ENCODE data around the gene ABTB2.
A peak's percentile ranks its signal among the peaks of the same experiment; 100 is the strongest.
"Not testable (repeated sequence)": the region's sequence is repeated elsewhere in the genome, so short reads cannot be mapped to it uniquely, and the experiment has no call there.

The ABTB2 gene

GRCh38 chr11:34246511-34246910 lies 111.3 kb downstream of the ABTB2 start:
- H3K14ac ChIP-seq (ENCODE audit: low read length); H2BK120ac ChIP-seq (ENCODE audit: low read depth, low read length); H3K9ac ChIP-seq (ENCODE audit: low read depth, low read length, poor library complexity); H4K91ac ChIP-seq (ENCODE audit: low read depth, low read length, poor library complexity); H3K4me3 ChIP-seq (ENCODE audit: low read length in 2 of 2); H3K23ac ChIP-seq (ENCODE audit: low read depth, low read length, poor library complexity); H3K4ac ChIP-seq (ENCODE audit: low read length); H2BK5ac ChIP-seq (ENCODE audit: low read length); H3K18ac ChIP-seq (ENCODE audit: low read length); H2BK12ac ChIP-seq (ENCODE audit: low read length); H3K27me3 ChIP-seq (ENCODE audit: control insufficient read depth in 3 of 3, insufficient read depth in 3 of 3, low read depth in 1 of 3, low read length in 3 of 3); H3K79me1 ChIP-seq (ENCODE audit: low read depth, low read length); H3K27ac ChIP-seq (replicated peaks; ENCODE audit: low read length); H3K9me3 ChIP-seq (replicated peaks in 1 of 2; ENCODE audit: control insufficient read depth in 2 of 2, insufficient read depth in 1 of 2, low read depth in 1 of 2, low read length in 2 of 2); H2BK15ac ChIP-seq (ENCODE audit: low read length); H2AK5ac ChIP-seq (ENCODE audit: low read depth, low read length); DNase-seq (ENCODE audit: low spot score); H4K8ac ChIP-seq (ENCODE audit: low read depth, low read length); H3K4me2 ChIP-seq (ENCODE audit: insufficient read depth, low read length, poor library complexity, severe bottlenecking); H3K36me3 ChIP-seq (replicated peaks in 1 of 2; ENCODE audit: control insufficient read depth in 2 of 2, insufficient read depth in 2 of 2, low read length in 2 of 2); H2AFZ ChIP-seq (ENCODE audit: low read length): not testable (repeated sequence)
- peaks cover 11 to 18% of the 10 kb centered on the region in 2 donors for H3K4me1 ChIP-seq (ENCODE audit: control insufficient read depth in 2 of 2, insufficient read depth in 1 of 2, low read depth in 1 of 2, low read length in 2 of 2)
- no CpG with 5 or more reads among the region's 4 CpGs for WGBS, 2 donors (ENCODE audit: extremely low coverage in 2 of 2, insufficient read length in 2 of 2, insufficient replicate concordance in 1 of 2)

GRCh38 chr11:34245041-34245440 lies 112.8 kb downstream of the ABTB2 start:
- no peak overlapping the region for H3K9ac ChIP-seq (ENCODE audit: low read depth, low read length, poor library complexity)
- H3K14ac ChIP-seq (ENCODE audit: low read length), result no peak overlapping the region
- WGBS, 2 donors (ENCODE audit: extremely low coverage in 2 of 2, insufficient read length in 2 of 2, insufficient replicate concordance in 1 of 2), result no CpG with 5 or more reads among the region's 4 CpGs
- no peak for DNase-seq (ENCODE audit: low spot score)
- H2AFZ ChIP-seq (ENCODE audit: low read length), result no peak overlapping the region
- H4K91ac ChIP-seq (ENCODE audit: low read depth, low read length, poor library complexity), result no peak overlapping the region
- no peak overlapping the region for H3K4me2 ChIP-seq (ENCODE audit: insufficient read depth, low read length, poor library complexity, severe bottlenecking)
- H2AK5ac ChIP-seq (ENCODE audit: low read depth, low read length), result peak overlapping the region; percentile 34
- H3K79me1 ChIP-seq (ENCODE audit: low read depth, low read length), result no peaks in the 10 kb centered on the region
- H2BK15ac ChIP-seq (ENCODE audit: low read length), result no peak overlapping the region
- no peak overlapping the region for H3K4me3 ChIP-seq (ENCODE audit: low read length in 2 of 2)
- H2BK12ac ChIP-seq (ENCODE audit: low read length), result no peak overlapping the region
- H2BK5ac ChIP-seq (ENCODE audit: low read length), result peak overlapping the region; percentile 40
- peaks cover 6 to 12% of the 10 kb centered on the region in 2 donors for H3K4me1 ChIP-seq (ENCODE audit: control insufficient read depth in 2 of 2, insufficient read depth in 1 of 2, low read depth in 1 of 2, low read length in 2 of 2)
- no peak overlapping the region for H4K8ac ChIP-seq (ENCODE audit: low read depth, low read length)
- H2BK120ac ChIP-seq (ENCODE audit: low read depth, low read length), result no peak overlapping the region
- H3K27me3 ChIP-seq (ENCODE audit: control insufficient read depth in 3 of 3, insufficient read depth in 3 of 3, low read depth in 1 of 3, low read length in 3 of 3), result no peaks in the 10 kb centered on the region
- H3K27ac ChIP-seq (replicated peaks; ENCODE audit: low read length), result no peak overlapping the region
- H3K18ac ChIP-seq (ENCODE audit: low read length), result no peak overlapping the region
- H3K23ac ChIP-seq (ENCODE audit: low read depth, low read length, poor library complexity), result no peak overlapping the region
- peak overlapping the region; percentile 12 for H3K4ac ChIP-seq (ENCODE audit: low read length)
- H3K36me3 ChIP-seq (replicated peaks in 1 of 2; ENCODE audit: control insufficient read depth in 2 of 2, insufficient read depth in 2 of 2, low read length in 2 of 2), result no peaks in the 10 kb centered on the region
- peaks cover 0 to 5% of the 10 kb centered on the region in 2 donors for H3K9me3 ChIP-seq (replicated peaks in 1 of 2; ENCODE audit: control insufficient read depth in 2 of 2, insufficient read depth in 1 of 2, low read depth in 1 of 2, low read length in 2 of 2)

- Histone ChIP-seq H3K27ac (replicated peaks; ENCODE audit: low read length) (no peak overlapping the region), H3K4me2 (ENCODE audit: insufficient read depth, low read length, poor library complexity, severe bottlenecking) (no peak overlapping the region)
- no CpG with 5 or more reads among the region's 8 CpGs for WGBS, 2 donors (ENCODE audit: extremely low coverage in 2 of 2, insufficient read length in 2 of 2, insufficient replicate concordance in 1 of 2)
Measured at GRCh38 chr11:34243600-34244464, 114.0 kb downstream of the ABTB2 start.

DNA sequence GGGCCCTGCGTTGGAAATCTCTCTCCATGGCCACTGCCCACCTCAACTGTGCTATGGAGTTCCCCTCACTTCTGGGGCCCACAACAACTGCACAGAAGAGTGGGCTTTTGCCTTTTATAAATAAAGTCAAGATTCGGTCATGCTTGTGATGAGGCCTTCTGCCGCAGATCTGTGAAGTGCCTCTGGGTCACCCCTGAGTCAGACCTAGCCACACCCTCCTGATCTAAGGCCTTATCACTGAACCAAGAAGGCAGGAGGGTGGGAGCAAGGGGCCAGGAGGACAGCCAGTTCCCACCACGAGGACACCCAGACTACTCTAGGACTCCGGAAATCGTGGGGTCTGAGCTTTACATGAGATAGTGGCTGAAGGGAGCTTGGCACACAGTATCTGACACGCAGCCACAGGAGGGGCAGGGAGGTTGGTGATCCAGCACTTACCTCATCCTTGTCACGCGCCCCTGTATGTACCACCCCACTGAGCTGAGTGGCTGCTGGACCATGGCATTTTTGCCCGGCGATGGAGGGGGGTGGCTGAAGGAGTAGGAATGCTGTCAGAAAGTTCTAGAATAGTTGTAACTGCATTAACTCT lies 115.7 kb downstream of the ABTB2 start:
- Histone ChIP-seq H3K27me3 (ENCODE audit: control insufficient read depth in 3 of 3, insufficient read depth in 3 of 3, low read depth in 1 of 3, low read length in 3 of 3) (no peaks in the 10 kb centered on the region), H2BK15ac (ENCODE audit: low read length) (no peak overlapping the region), H3K36me3 (replicated peaks in 1 of 2; ENCODE audit: control insufficient read depth in 2 of 2, insufficient read depth in 2 of 2, low read length in 2 of 2) (no peaks in the 10 kb centered on the region), H3K4me3 (ENCODE audit: low read length in 2 of 2) (no peak overlapping the region), H2BK120ac (ENCODE audit: low read depth, low read length) (no peak overlapping the region), H4K91ac (ENCODE audit: low read depth, low read length, poor library complexity) (no peak overlapping the region), H3K18ac (ENCODE audit: low read length) (no peak overlapping the region), H3K9me3 (replicated peaks in 1 of 2; ENCODE audit: control insufficient read depth in 2 of 2, insufficient read depth in 1 of 2, low read depth in 1 of 2, low read length in 2 of 2) (peaks cover 0 to 5% of the 10 kb centered on the region in 2 donors), H2AFZ (ENCODE audit: low read length) (no peak overlapping the region), H2BK12ac (ENCODE audit: low read length) (peak overlapping the region; percentile 8), H2AK5ac (ENCODE audit: low read depth, low read length) (no peak overlapping the region), H4K8ac (ENCODE audit: low read depth, low read length) (no peak overlapping the region), H3K4ac (ENCODE audit: low read length) (no peak overlapping the region), H3K79me1 (ENCODE audit: low read depth, low read length) (no peaks in the 10 kb centered on the region), H3K14ac (ENCODE audit: low read length) (peak overlapping the region; percentile 56), H3K4me1 (ENCODE audit: control insufficient read depth in 2 of 2, insufficient read depth in 1 of 2, low read depth in 1 of 2, low read length in 2 of 2) (peaks cover 6% of the 10 kb centered on the region in 2 donors), H2BK5ac (ENCODE audit: low read length) (no peak overlapping the region), H3K27ac (replicated peaks; ENCODE audit: low read length) (no peak overlapping the region), H3K9ac (ENCODE audit: low read depth, low read length, poor library complexity) (no peak overlapping the region), H3K4me2 (ENCODE audit: insufficient read depth, low read length, poor library complexity, severe bottlenecking) (no peak overlapping the region), H3K23ac (ENCODE audit: low read depth, low read length, poor library complexity) (no peak overlapping the region)
- WGBS, 2 donors (ENCODE audit: extremely low coverage in 2 of 2, insufficient read length in 2 of 2, insufficient replicate concordance in 1 of 2), result no CpG with 5 or more reads among the region's 11 CpGs
- DNase-seq (ENCODE audit: low spot score), result no peak

More at GRCh38 chr11:34243600-34244464, 114.0 kb downstream of the ABTB2 start:
- Histone ChIP-seq H3K14ac (ENCODE audit: low read length) (no peak overlapping the region), H2BK15ac (ENCODE audit: low read length) (no peak overlapping the region), H3K23ac (ENCODE audit: low read depth, low read length, poor library complexity) (no peak overlapping the region), H3K79me1 (ENCODE audit: low read depth, low read length) (no peaks in the 10 kb centered on the region), H3K4ac (ENCODE audit: low read length) (no peak overlapping the region), H3K4me1 (ENCODE audit: control insufficient read depth in 2 of 2, insufficient read depth in 1 of 2, low read depth in 1 of 2, low read length in 2 of 2) (peaks cover 6% of the 10 kb centered on the region in 2 donors), H2BK12ac (ENCODE audit: low read length) (no peak overlapping the region), H3K9me3 (replicated peaks in 1 of 2; ENCODE audit: control insufficient read depth in 2 of 2, insufficient read depth in 1 of 2, low read depth in 1 of 2, low read length in 2 of 2) (peaks cover 0 to 5% of the 10 kb centered on the region in 2 donors), H4K8ac (ENCODE audit: low read depth, low read length) (no peak overlapping the region), H3K4me3 (ENCODE audit: low read length in 2 of 2) (no peak overlapping the region), H2BK5ac (ENCODE audit: low read length) (no peak overlapping the region), H3K27me3 (ENCODE audit: control insufficient read depth in 3 of 3, insufficient read depth in 3 of 3, low read depth in 1 of 3, low read length in 3 of 3) (no peaks in the 10 kb centered on the region), H2AFZ (ENCODE audit: low read length) (no peak overlapping the region), H3K18ac (ENCODE audit: low read length) (no peak overlapping the region), H2AK5ac (ENCODE audit: low read depth, low read length) (no peak overlapping the region), H2BK120ac (ENCODE audit: low read depth, low read length) (no peak overlapping the region), H3K9ac (ENCODE audit: low read depth, low read length, poor library complexity) (no peak overlapping the region), H4K91ac (ENCODE audit: low read depth, low read length, poor library complexity) (no peak overlapping the region), H3K36me3 (replicated peaks in 1 of 2; ENCODE audit: control insufficient read depth in 2 of 2, insufficient read depth in 2 of 2, low read length in 2 of 2) (no peaks in the 10 kb centered on the region)
- DNase-seq (ENCODE audit: low spot score), result no peak
